GM23338 (cell line): ENCODE results near the gene ALOX12.

Experiments
- CTCF ChIP-seq, 2 experiments: fragments of 200-600 bp in 1 of 2; sonication (generic) in 1 of 2; conservative IDR thresholded peaks; 2 replicates each; pipeline versions ENCODE4 v1.5.1 to v1.6.1; 2016 to 2017; ENCODE audit warnings: antibody characterized with exemption in 2 of 2, low read depth in 2 of 2, mild to moderate bottlenecking in 2 of 2, moderate library complexity in 1 of 2
- POLR2AphosphoS5 ChIP-seq: IDR thresholded peaks from 2 replicates; pipeline ENCODE4 v1.6.1; 2016; ENCODE audit warnings: antibody characterized with exemption, low read depth

GRCh38 chr17:6985266-6985665, 10.6 kb upstream of the ALOX12 start:
- TF ChIP-seq POLR2AphosphoS5, result no peak
- TF ChIP-seq CTCF (conservative IDR thresholded peaks at IDR 0.05; ENCODE audit: low read depth in 2 of 2), result no peak
